Measurements from ENCODE around the gene PKDCC. TPM values are rescaled to one million over a fixed set of nuclear protein-coding genes. Genes with fewer than 3 reads are reported as not detected.
A peak's percentile ranks its signal among the peaks of the same experiment; 100 is the strongest.

PKDCC gene
- total RNA-seq, 6 experiments from 2014 or later, result 8.2 to 20.9 (median 12.3) TPM

GRCh38 chr2:42053791-42054701, 6.2 kb downstream of the PKDCC start:
- 67% methylated on average over 6 of the region's 24 CpGs for whole genome bisulfite sequencing (ENCODE audit: insufficient coverage, low coverage, low lambda C conversion rate, missing lambda C conversion rate)
- ATAC-seq, result peak in 2 of 4 donors; percentile 13 to 16
- no peak for TF ChIP-seq CTCF (IDR thresholded peaks at IDR 0.05)
- no peak for TF ChIP-seq POLR2A (IDR thresholded peaks at IDR 0.05)
- Histone ChIP-seq H3K27ac (peak overlapping the region; percentile 21 to 43 (median 29)), H3K4me1 (peaks cover 0 to 5% (median 1%) of the 10 kb centered on the region in 4 donors), H3K27me3 (no peaks in the 10 kb centered on the region), H3K4me3 (no peak overlapping the region), H3K36me3 (peaks cover 0 to 8% (median 3%) of the 10 kb centered on the region in 4 donors), H3K9me3 (no peaks in the 10 kb centered on the region)
- intact Hi-C loops (cut with DNase I), result no loop called here
- no peak for DNase-seq

GRCh38 chr2:42054714-42055430, 7.1 kb downstream of the PKDCC start:
- WGBS (ENCODE audit: insufficient coverage, low coverage, low lambda C conversion rate, missing lambda C conversion rate), result 80% methylated on average over 1 of the region's 19 CpGs
- peaks cover 0 to 8% (median 3%) of the 10 kb centered on the region in 4 donors for H3K36me3 ChIP-seq
- DNase-seq (no peak), ATAC-seq (no peak)
- intact Hi-C loops (cut with DNase I), result no loop called here
- H3K4me1 ChIP-seq, result no peaks in the 10 kb centered on the region
- H3K27me3 ChIP-seq, result no peaks in the 10 kb centered on the region
- TF ChIP-seq POLR2A (IDR thresholded peaks at IDR 0.05) (no peak), CTCF (IDR thresholded peaks at IDR 0.05) (no peak)
- H3K27ac ChIP-seq, result peak overlapping the region in 2 of 3 donors; percentile 0 to 29
- H3K4me3 ChIP-seq, result no peak overlapping the region
- no peaks in the 10 kb centered on the region for H3K9me3 ChIP-seq

GRCh38 chr2:42055573-42056514, 8.0 kb downstream of the PKDCC start:
- no peaks in the 10 kb centered on the region for H3K9me3 ChIP-seq
- ATAC-seq (peak in 2 of 4 donors; percentile 5 to 22), DNase-seq (no peak)
- no peak overlapping the region for H3K4me3 ChIP-seq
- no peak for TF ChIP-seq CTCF (IDR thresholded peaks at IDR 0.05)
- TF ChIP-seq POLR2A (IDR thresholded peaks at IDR 0.05), result no peak
- intact Hi-C loops (cut with DNase I), result no loop called here
- H3K27ac ChIP-seq, result no peak overlapping the region
- H3K4me1 ChIP-seq, result no peaks in the 10 kb centered on the region
- WGBS (ENCODE audit: insufficient coverage, low coverage, low lambda C conversion rate, missing lambda C conversion rate), result 67% methylated on average over 4 of the region's 4 CpGs
- H3K27me3 ChIP-seq, result no peaks in the 10 kb centered on the region
- peaks cover 0 to 8% (median 3%) of the 10 kb centered on the region in 4 donors for H3K36me3 ChIP-seq

Data from right lobe of liver (tissue), 6 donors.